Transverse colon (tissue), 4 donors: ENCODE results near the gene AJUBA. TPM values are rescaled to one million over a fixed set of nuclear protein-coding genes. Genes with fewer than 3 reads are reported as not detected.

Experiments
- DNase-seq: peaks from one replicate; pipeline ENCODE4 v3.0.0-alpha.2; 2019
- H3K27ac ChIP-seq, 4 donors: fragments of 200-600 bp; sonication (generic); 2 replicates each; pipeline ENCODE4 v1.5.1; 2016 to 2018; ENCODE audit warnings: inconsistent platforms in 4 of 4
- H3K27me3 ChIP-seq: fragments of 200-600 bp; sonication (generic); 2 replicates; pipeline ENCODE4 v1.5.1; 2017; ENCODE audit warnings: inconsistent platforms
- H3K36me3 ChIP-seq, 4 donors: fragments of 200-600 bp; sonication (generic); 2 replicates each; pipeline ENCODE4 v1.5.1; 2017 to 2019; ENCODE audit warnings: inconsistent platforms in 4 of 4
- H3K4me1 ChIP-seq, 4 donors: fragments of 200-600 bp; sonication (generic); 2 replicates each; pipeline ENCODE4 v1.5.1; 2017 to 2020; ENCODE audit warnings: inconsistent platforms in 4 of 4
- H3K4me3 ChIP-seq, 4 donors: fragments of 200-600 bp; sonication (generic); 1 replicate in 1 of 4; 2 replicates in 3 of 4; pipeline versions ENCODE4 v1.5.1 to v1.6.1; 2017 to 2019; ENCODE audit warnings: inconsistent platforms in 4 of 4
- H3K9me3 ChIP-seq, 2 donors: fragments of 200-600 bp; sonication (generic); 2 replicates each; pipeline ENCODE4 v1.5.1; 2017 to 2019; ENCODE audit warnings: inconsistent platforms in 2 of 2
- CTCF ChIP-seq, 5 experiments: fragments of 200-600 bp in 3 of 5; fragments of 450-650 bp in 2 of 5; sonication (generic) in 3 of 5; IDR thresholded peaks; 1 replicate in 2 of 5; 2 replicates in 3 of 5; pipeline ENCODE4 v1.5.1; 2016 to 2017; ENCODE audit warnings: antibody characterized with exemption in 5 of 5, inconsistent platforms in 3 of 5, mild to moderate bottlenecking in 2 of 5, moderate library complexity in 1 of 5
- EP300 ChIP-seq: sonication (generic); formaldehyde crosslinking; IDR thresholded peaks from one replicate; pipeline ENCODE4 v1.6.1; 2017; ENCODE audit warnings: antibody characterized with exemption, low read depth
- POLR2A ChIP-seq: fragments of 450-650 bp; IDR thresholded peaks from one replicate; pipeline ENCODE4 v1.6.1; 2016; ENCODE audit warnings: antibody characterized with exemption, mild to moderate bottlenecking, moderate library complexity
- POLR2AphosphoS5 ChIP-seq, 3 donors: sonication (generic); formaldehyde crosslinking; IDR thresholded peaks; one replicate each; pipeline ENCODE4 v1.6.1; 2016; ENCODE audit warnings: antibody characterized with exemption in 3 of 3
- WGBS, 2 donors: methylation state at CpG; one replicate each; pipeline ENCODE4 v1.1.5; 2018; ENCODE audit warnings: low coverage in 1 of 2; 5-methylcytosine and 5-hydroxymethylcytosine counted together
- in situ Hi-C, 4 donors: fragments of 200-750 bp; cut with MboI; loops; one replicate each; pipeline versions ENCODE4 v1.15.0 to v1.15.1; 2017; ENCODE audit warnings: low sequenced_read_pairs in 3 of 4, low pct_ligation_motif_present in 1 of 4, low pct_unique_long_range_greater_than_20kb in 1 of 4
- intact Hi-C: fragments of 100-400 bp; cut with DNase I; formaldehyde crosslinking; loops from one replicate; pipeline ENCODE4 v1.15.1; 2023; ENCODE audit warnings: low total_unique reads
- total RNA-seq, 4 donors: library from RNA; depleted of rRNA; stranded (reverse); fragments of >200 nt; gene quantifications; one replicate each; pipeline ENCODE4 v1.1.0, GENCODE V29; 2016

AJUBA gene
- total RNA-seq, 4 donors from 2014 or later: 1.8 to 5.2 (median 3.7) TPM; not detected in 1

GRCh38 chr14:22981876-22982476, 375 bp downstream of the AJUBA start:
- TF ChIP-seq POLR2AphosphoS5 (IDR thresholded peaks at IDR 0.05): no peak
- no peak for TF ChIP-seq POLR2A
- H3K27me3 ChIP-seq: peaks cover 17% of the 10 kb centered on the region
- H3K4me3 ChIP-seq: peak overlapping the region; percentile 44 to 67 (median 56)
- intact Hi-C loops: no loop called here
- H3K36me3 ChIP-seq: no peaks in the 10 kb centered on the region
- no peak for DNase-seq
- H3K9me3 ChIP-seq: no peaks in the 10 kb centered on the region
- 6% methylated on average over 28 of the region's 51 CpGs; no CpG with 5 or more reads in 1 of the 2 donors for WGBS, 2 donors
- peak overlapping the region; percentile 66 to 86 (median 77) for H3K27ac ChIP-seq
- peaks cover 11 to 61% (median 38%) of the 10 kb centered on the region in 4 donors for H3K4me1 ChIP-seq
- in situ Hi-C loops: loop anchor here in 1 of 4 donors (10.0 kb wide), 1 partner anchor 83 kb away; no protein-coding TSS in a partner anchor

- H3K36me3 ChIP-seq: no peaks in the 10 kb centered on the region
- DNase-seq: no peak
- in situ Hi-C loops: loop anchor here in 1 of 4 donors (10.0 kb wide), 1 partner anchor 84 kb away; no protein-coding TSS in a partner anchor
- peaks cover 17% of the 10 kb centered on the region for H3K27me3 ChIP-seq
- WGBS, 2 donors: 7% methylated on average over 49 of the region's 76 CpGs; no CpG with 5 or more reads in 1 of the 2 donors
- intact Hi-C loops: no loop called here
- no peak for TF ChIP-seq EP300
- no peak for TF ChIP-seq POLR2A
- no peak for TF ChIP-seq CTCF (IDR thresholded peaks at IDR 0.05)
- TF ChIP-seq POLR2AphosphoS5 (IDR thresholded peaks at IDR 0.05): no peak
- peaks cover 11 to 68% (median 45%) of the 10 kb centered on the region in 4 donors for H3K4me1 ChIP-seq
- no peaks in the 10 kb centered on the region for H3K9me3 ChIP-seq
- H3K27ac ChIP-seq: peak overlapping the region; percentile 27 to 86 (median 77)
- H3K4me3 ChIP-seq: peak overlapping the region; percentile 44 to 67 (median 56)
Measured at GRCh38 chr14:22981090-22981875, 1.1 kb downstream of the AJUBA start.

GRCh38 chr14:22980672-22981089, 1.7 kb downstream of the AJUBA start:
- WGBS, 2 donors: 2% methylated on average over 11 of the region's 41 CpGs; no CpG with 5 or more reads in 1 of the 2 donors
- intact Hi-C loops: no loop called here
- in situ Hi-C loops: loop anchor here in 1 of 4 donors (10.0 kb wide), 1 partner anchor 84 kb away; no protein-coding TSS in a partner anchor
- TF ChIP-seq EP300: no peak
- TF ChIP-seq POLR2AphosphoS5 (IDR thresholded peaks at IDR 0.05): no peak
- TF ChIP-seq POLR2A: no peak
- no peak for TF ChIP-seq CTCF (IDR thresholded peaks at IDR 0.05)
- peak; percentile 59 for DNase-seq
- peaks cover 17% of the 10 kb centered on the region for H3K27me3 ChIP-seq
- peak overlapping the region; percentile 27 to 86 (median 66) for H3K27ac ChIP-seq
- peak overlapping the region in 3 of 4 donors; percentile 48 to 67 (median 65) for H3K4me3 ChIP-seq
- no peaks in the 10 kb centered on the region for H3K9me3 ChIP-seq
- no peaks in the 10 kb centered on the region for H3K36me3 ChIP-seq
- peaks cover 11 to 68% (median 45%) of the 10 kb centered on the region in 4 donors for H3K4me1 ChIP-seq

GRCh38 chr14:22979748-22980392, 2.5 kb downstream of the AJUBA start:
- Histone ChIP-seq H3K27me3 (peaks cover 17% of the 10 kb centered on the region), H3K4me1 (peaks cover 11 to 68% (median 45%) of the 10 kb centered on the region in 4 donors), H3K9me3 (no peaks in the 10 kb centered on the region), H3K4me3 (peak overlapping the region in 1 of 4 donors; percentile 65), H3K27ac (peak overlapping the region; percentile 27 to 86 (median 66)), H3K36me3 (no peaks in the 10 kb centered on the region)
- DNase-seq: no peak
- in situ Hi-C loops: loop anchor here in 2 of 4 donors (10.0 kb wide), 1 partner anchor 85 kb away; no protein-coding TSS in a partner anchor
- intact Hi-C loops: no loop called here
- TF ChIP-seq POLR2A (no peak), EP300 (no peak), POLR2AphosphoS5 (IDR thresholded peaks at IDR 0.05) (no peak), CTCF (IDR thresholded peaks at IDR 0.05) (no peak)
- WGBS, 2 donors: 78 to 85% methylated on average over 3 to 8 of the region's 8 CpGs
